ENCODE measurements around the gene ATP1A3.

- no peak for TF ChIP-seq EZH2 (IDR thresholded peaks at IDR 0.05; ENCODE audit: borderline replicate concordance, insufficient read depth, low read depth, low read length, poor library complexity, severe bottlenecking)
- TF ChIP-seq CTCF (IDR thresholded peaks at IDR 0.05) = no peak
Measured at GRCh38 chr19:41999878-42000208, 5.8 kb upstream of the ATP1A3 start.

Measured in B cell (primary cell).